EH (cell line): ENCODE results near the gene ZXDC.

Source experiments
- DNase-seq: peaks from one replicate; pipeline ENCODE4 v3.0.0-alpha.2; 2015; ENCODE audit warnings: low read depth

The ZXDC gene

GRCh38 chr3:126451511-126451910 lies 24.2 kb downstream of the ZXDC start:
- no peak for DNase-seq

- DNase-seq, result no peak
Measured at GRCh38 chr3:126450744-126451143, 24.9 kb downstream of the ZXDC start.

- no peak for DNase-seq
Measured at GRCh38 chr3:126450219-126450618, 25.5 kb downstream of the ZXDC start.

GRCh38 chr3:126449621-126450051 lies 26.1 kb downstream of the ZXDC start:
- no peak for DNase-seq

- no peak for DNase-seq
Measured at GRCh38 chr3:126448893-126449180, 26.9 kb downstream of the ZXDC start.

GRCh38 chr3:126448136-126448892 lies 27.4 kb downstream of the ZXDC start:
- DNase-seq, result no peak

GRCh38 chr3:126447456-126448106 lies 28.1 kb downstream of the ZXDC start:
- DNase-seq, result peak; percentile 9

- DNase-seq, result peak; percentile 6
Measured at GRCh38 chr3:126446791-126447190, 28.9 kb downstream of the ZXDC start.

GRCh38 chr3:126446301-126446700 lies 29.4 kb downstream of the ZXDC start:
- no peak for DNase-seq

GRCh38 chr3:126445506-126445905 lies 30.2 kb downstream of the ZXDC start:
- no peak for DNase-seq

GRCh38 chr3:126442856-126443242 lies 32.8 kb downstream of the ZXDC start:
- DNase-seq, result no peak

- DNase-seq, result no peak
Measured at GRCh38 chr3:126442094-126442855, 33.4 kb downstream of the ZXDC start.

GRCh38 chr3:126441256-126441880 lies 34.3 kb downstream of the ZXDC start:
- DNase-seq, result no peak

- no peak for DNase-seq
Measured at GRCh38 chr3:126440709-126440995, 35.0 kb downstream of the ZXDC start.

- DNase-seq, result no peak
Measured at GRCh38 chr3:126439968-126440708, 35.6 kb downstream of the ZXDC start.

GRCh38 chr3:126439346-126439967 lies 36.2 kb downstream of the ZXDC start:
- no peak for DNase-seq

GRCh38 chr3:126438746-126439145 lies 36.9 kb downstream of the ZXDC start:
- no peak for DNase-seq

- DNase-seq, result no peak
Measured at GRCh38 chr3:126438186-126438585, 37.5 kb downstream of the ZXDC start.

- no peak for DNase-seq
Measured at GRCh38 chr3:126436826-126437717, 38.6 kb downstream of the ZXDC start.

- DNase-seq, result no peak
Measured at GRCh38 chr3:126435456-126436315, 40.0 kb downstream of the ZXDC start.
